Esophagus squamous epithelium (tissue), 5 donors: Measurements from ENCODE around the gene FRK. TPM values are rescaled to one million over a fixed set of nuclear protein-coding genes. Genes with fewer than 3 reads are reported as not detected.
"Not testable (repeated sequence)": the region's sequence is repeated elsewhere in the genome, so short reads cannot be mapped to it uniquely, and the experiment has no call there.

Experiments
- DNase-seq: peaks from one replicate; lab custom pipeline; 2025; lab: John Stamatoyannopoulos, UW
- H3K27ac ChIP-seq, 4 donors: fragments of 200-600 bp; sonication (generic); one replicate each; pipeline ENCODE4 v1.5.1; 2016 to 2019; ENCODE audit warnings: mild to moderate bottlenecking in 1 of 4
- H3K27me3 ChIP-seq, 4 donors: fragments of 200-600 bp; sonication (generic); 1 replicate in 3 of 4; 2 replicates in 1 of 4; pipeline versions ENCODE4 v1.5.1 to v1.6.0; 2017 to 2021; ENCODE audit warnings: antibody characterized with exemption in 1 of 4
- H3K36me3 ChIP-seq, 3 donors: fragments of 200-600 bp; sonication (generic); one replicate each; pipeline ENCODE4 v1.5.1; 2016 to 2019
- H3K4me1 ChIP-seq, 3 donors: fragments of 200-600 bp; sonication (generic); one replicate each; pipeline ENCODE4 v1.5.1; 2017 to 2019
- H3K4me3 ChIP-seq, 4 donors: fragments of 200-600 bp; sonication (generic); 1 replicate in 3 of 4; 2 replicates in 1 of 4; pipeline ENCODE4 v1.5.1; 2016 to 2019; ENCODE audit warnings: mild to moderate bottlenecking in 2 of 4, moderate library complexity in 1 of 4
- H3K9me3 ChIP-seq, 3 donors: fragments of 200-600 bp; sonication (generic); one replicate each; pipeline ENCODE4 v1.5.1; 2016 to 2019
- CTCF ChIP-seq, 6 experiments: fragments of 450-650 bp in 4 of 6; fragments of 200-600 bp in 2 of 6; sonication (generic) in 2 of 6; IDR thresholded peaks; one replicate each; pipeline ENCODE4 v1.5.1; 2016 to 2019; ENCODE audit warnings: antibody characterized with exemption in 6 of 6, mild to moderate bottlenecking in 4 of 6, moderate library complexity in 4 of 6
- POLR2A ChIP-seq, 4 donors: fragments of 450-650 bp; IDR thresholded peaks; one replicate each; pipeline ENCODE4 v1.6.1; 2017; ENCODE audit warnings: antibody characterized with exemption in 4 of 4, mild to moderate bottlenecking in 4 of 4, moderate library complexity in 3 of 4
- WGBS, 2 donors: methylation state at CpG; one replicate each; pipeline ENCODE4 v1.1.5; 2018; 5-methylcytosine and 5-hydroxymethylcytosine counted together
- intact Hi-C: fragments of 100-400 bp; cut with DNase I; formaldehyde crosslinking; loops from one replicate; pipeline ENCODE4 v1.15.0; 2022
- total RNA-seq, 4 donors: library from RNA; depleted of rRNA; stranded (reverse); fragments of >200 nt; gene quantifications; one replicate each; pipeline ENCODE4 v1.1.0, GENCODE V29; 2016
- donor health status: DM: yes; HTN: yes; CAD: no.

Gene FRK
- total RNA-seq, 4 donors from 2014 or later = 5.0 to 12.1 (median 10.0) TPM

DNA sequence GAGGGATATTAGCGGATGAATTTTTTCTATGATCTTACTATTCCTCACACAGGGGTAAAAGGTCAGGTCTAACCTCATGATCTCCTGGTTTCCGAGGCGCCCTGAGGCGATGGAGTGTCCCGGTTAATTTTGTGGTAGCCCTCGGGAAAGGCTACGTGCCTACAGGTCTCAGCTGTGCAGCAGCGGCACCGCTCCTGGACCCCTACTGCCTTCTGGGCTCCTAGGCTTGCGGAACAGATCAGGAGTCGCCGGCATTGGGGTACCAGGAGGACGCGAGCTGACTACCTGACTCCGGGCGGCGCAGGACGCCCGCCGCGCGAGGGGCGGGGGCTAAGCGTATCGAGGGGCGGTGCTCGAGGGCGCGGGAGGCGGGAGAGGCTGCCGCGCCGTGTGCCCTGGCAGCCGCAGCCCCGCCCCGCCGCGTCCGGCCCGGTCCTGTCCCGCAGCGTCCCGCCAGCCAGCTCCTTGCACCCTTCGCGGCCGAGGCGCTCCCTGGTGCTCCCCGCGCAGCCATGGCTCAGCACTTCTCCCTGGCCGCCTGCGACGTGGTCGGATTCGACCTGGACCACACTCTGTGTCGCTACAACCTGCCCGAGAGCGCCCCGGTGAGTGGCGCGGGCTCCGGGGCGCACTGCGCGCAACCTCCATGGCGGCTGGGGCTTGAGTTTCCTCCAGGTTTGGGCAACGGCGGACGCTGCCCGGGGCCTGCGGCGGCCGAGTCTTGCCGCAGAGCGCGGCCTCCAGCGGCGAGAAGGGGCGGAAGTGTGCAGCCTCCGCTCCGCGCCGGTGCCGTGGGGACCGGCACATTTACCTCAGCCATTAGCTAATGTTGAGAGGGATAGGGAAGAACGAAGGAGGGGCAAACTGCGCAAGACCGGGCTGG is 40.0 kb upstream of the FRK start, which contains the start of gene NT5DC1:
Gene NT5DC1 (plus strand): TSS at position 435 of the 883 bp plus-strand sequence. CDS start 78 bp downstream, at position 513.
- intact Hi-C loops = loop anchor here (5.0 kb wide), 1 partner anchor 88 kb away; no protein-coding TSS in a partner anchor
- Histone ChIP-seq H3K9me3 (peaks cover 0 to 9% (median 8%) of the 10 kb centered on the region in 3 donors), H3K36me3 (peaks cover 0 to 4% (median 0%) of the 10 kb centered on the region in 3 donors), H3K27ac (peak within 1 kb of the TSS; percentile 93 to 98 (median 96)), H3K4me3 (peak within 1 kb of the TSS; percentile 77 to 91 (median 86)), H3K27me3 (no peaks in the 10 kb centered on the region), H3K4me1 (peaks cover 7 to 52% (median 17%) of the 10 kb centered on the region in 3 donors)
- peak; percentile 28 for DNase-seq
- WGBS, 2 donors = 0 to 7% methylated on average over 3 to 43 of the region's 87 CpGs
- peak in 5 of 6 experiments; percentile 21 to 43 (median 27) for TF ChIP-seq CTCF (IDR thresholded peaks at IDR 0.05)
- peak in 2 of 4 donors; percentile 62 to 79 for TF ChIP-seq POLR2A (IDR thresholded peaks at IDR 0.05)

DNA sequence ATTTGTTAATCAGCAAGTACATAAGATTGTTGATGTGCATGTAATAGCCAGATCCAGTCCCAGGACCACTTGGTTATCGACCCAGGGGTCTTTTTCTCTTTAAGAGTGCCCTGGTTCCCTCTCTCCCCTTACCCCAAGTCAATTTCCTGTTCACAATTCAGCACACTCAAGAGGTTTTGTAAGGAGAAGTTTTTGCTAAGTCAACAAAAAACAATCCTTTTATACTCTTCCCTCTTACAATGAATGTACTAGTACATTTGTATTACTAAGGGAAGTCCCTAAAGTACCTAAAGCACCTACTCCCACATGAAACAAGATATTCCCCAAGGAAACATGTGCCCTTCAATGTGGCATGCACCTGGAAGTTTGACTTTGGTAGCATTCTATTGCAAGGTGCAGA is 38.3 kb upstream of the FRK start:
- WGBS, 2 donors = 59 to 81% methylated on average over 1 of the region's 1 CpG
- peaks cover 0 to 11% (median 8%) of the 10 kb centered on the region in 3 donors for H3K9me3 ChIP-seq
- no peaks in the 10 kb centered on the region for H3K27me3 ChIP-seq
- H3K36me3 ChIP-seq = no peaks in the 10 kb centered on the region
- TF ChIP-seq CTCF (IDR thresholded peaks at IDR 0.05) (no peak), POLR2A (IDR thresholded peaks at IDR 0.05) (no peak)
- no peak for DNase-seq
- peaks cover 7 to 44% (median 17%) of the 10 kb centered on the region in 3 donors for H3K4me1 ChIP-seq
- intact Hi-C loops = no loop called here
- H3K4me3 ChIP-seq = no peak overlapping the region
- no peak overlapping the region for H3K27ac ChIP-seq

DNA sequence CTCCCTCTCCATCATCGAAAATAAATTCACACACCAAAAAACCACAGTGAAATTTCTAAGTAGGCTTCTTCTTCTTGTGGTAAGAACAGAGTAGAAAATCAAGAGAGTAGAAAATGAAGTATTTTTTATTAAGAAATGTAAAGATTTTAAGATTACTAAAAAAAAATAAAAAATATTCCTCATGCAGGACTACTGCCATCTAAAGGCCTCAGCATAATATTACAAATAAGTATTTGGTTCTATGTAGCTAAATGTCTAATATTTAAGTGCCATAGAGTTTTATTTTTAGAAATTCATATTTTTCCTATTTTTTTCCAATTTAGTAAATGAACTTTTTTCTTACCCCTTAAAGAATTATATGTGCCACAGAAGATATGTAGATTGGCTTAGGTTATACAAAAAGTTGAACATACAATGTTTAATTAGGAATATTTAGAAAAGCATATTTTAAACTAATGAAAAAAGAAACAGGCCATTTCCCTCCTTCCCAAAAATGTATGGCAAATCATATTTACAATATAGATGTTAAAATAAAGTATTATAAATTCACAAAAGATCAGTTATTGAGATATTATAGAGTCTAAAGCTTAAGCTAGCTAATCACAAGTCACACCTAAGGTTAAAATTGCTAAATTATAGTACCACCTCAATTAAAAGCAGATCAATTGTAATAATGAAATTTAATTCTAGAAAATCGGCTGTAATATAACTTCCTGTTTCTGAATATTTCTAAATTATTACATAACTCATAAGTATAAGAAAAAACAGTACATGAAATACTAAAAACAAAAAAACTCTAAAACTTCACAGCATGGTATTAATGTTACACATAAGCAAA is 36.5 kb upstream of the FRK start:
- intact Hi-C loops = no loop called here
- no peak for DNase-seq
- 36 to 70% methylated on average over 2 of the region's 2 CpGs for whole genome bisulfite sequencing, 2 donors
- H3K4me1 ChIP-seq = peaks cover 7 to 27% (median 9%) of the 10 kb centered on the region in 3 donors
- no peak for TF ChIP-seq POLR2A (IDR thresholded peaks at IDR 0.05)
- peak in 3 of 6 experiments; percentile 33 to 65 (median 54) for TF ChIP-seq CTCF (IDR thresholded peaks at IDR 0.05)
- H3K4me3 ChIP-seq = no peak overlapping the region
- no peaks in the 10 kb centered on the region for H3K27me3 ChIP-seq
- no peak overlapping the region for H3K27ac ChIP-seq
- peaks cover 0 to 11% (median 8%) of the 10 kb centered on the region in 3 donors for H3K9me3 ChIP-seq
- H3K36me3 ChIP-seq = no peaks in the 10 kb centered on the region

- H3K27me3 ChIP-seq, H3K27ac ChIP-seq, DNase-seq, intact Hi-C loops, H3K4me3 ChIP-seq, H3K36me3 ChIP-seq: not testable (repeated sequence)
- WGBS, 2 donors = 81 to 83% methylated on average over 6 to 7 of the region's 9 CpGs
- H3K4me1 ChIP-seq = peaks cover 0 to 17% (median 0%) of the 10 kb centered on the region in 3 donors
- peaks cover 0 to 11% (median 8%) of the 10 kb centered on the region in 3 donors for H3K9me3 ChIP-seq
These were observed 35.5 kb upstream of the FRK start for GRCh38 chr6:116096048-116096759.

DNA sequence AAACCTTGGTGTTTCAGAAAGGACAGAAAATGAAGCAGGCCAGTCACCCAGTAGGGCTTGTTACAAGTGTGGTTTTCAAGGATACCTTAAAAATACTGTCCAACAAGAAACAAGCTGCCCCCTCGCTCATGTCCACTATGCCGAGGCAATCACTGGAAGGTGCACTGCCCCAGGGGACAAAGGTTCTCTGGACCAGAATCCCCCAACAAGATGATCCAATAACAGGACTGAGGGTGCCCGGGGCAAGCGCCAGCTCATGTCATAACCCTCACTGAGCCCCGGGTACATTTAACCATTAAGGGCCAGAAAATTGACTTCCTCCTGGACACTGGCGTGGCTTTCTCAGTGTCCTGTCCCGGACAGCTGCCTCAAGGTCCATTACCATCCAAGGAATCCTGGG is 33.4 kb upstream of the FRK start:
- Histone ChIP-seq H3K36me3 (no peaks in the 10 kb centered on the region), H3K9me3 (peaks cover 0 to 11% (median 8%) of the 10 kb centered on the region in 3 donors), H3K4me3 (no peak overlapping the region), H3K27ac (no peak overlapping the region), H3K4me1 (peaks cover 0 to 2% (median 0%) of the 10 kb centered on the region in 3 donors), H3K27me3 (no peaks in the 10 kb centered on the region)
- WGBS, 2 donors = 92 to 93% methylated on average over 6 to 7 of the region's 7 CpGs
- intact Hi-C loops = no loop called here
- no peak for DNase-seq
- TF ChIP-seq CTCF (IDR thresholded peaks at IDR 0.05) (no peak), POLR2A (IDR thresholded peaks at IDR 0.05) (no peak)
